Activated CD4-positive, alpha-beta T cell treated with anti-CD3 and anti-CD28 coated beads for 36 hours (primary cell): ENCODE measurements around the gene MECR. TPM values are rescaled to one million over a fixed set of nuclear protein-coding genes. Genes with fewer than 3 reads are reported as not detected.

Source experiments
- ATAC-seq: fragments of 200-7000 bp; cut with Tn5 transposase; one replicate; pipeline ENCODE4 v1.10.0; 2021; ENCODE audit warnings: mild to moderate bottlenecking, moderate library complexity
- CTCF ChIA-PET: fragments of 350-600 bp; sonication (Branson Sonifier 250); formaldehyde crosslinking; loops from one replicate; lab custom pipeline; 2021; ENCODE audit warnings: antibody characterized with exemption; lab: Charles Lee
- POLR2A ChIA-PET: fragments of 350-600 bp; sonication (Branson Sonifier 250); formaldehyde crosslinking; loops from one replicate; lab custom pipeline; 2021; ENCODE audit warnings: antibody characterized with exemption, inconsistent platforms; lab: Charles Lee
- DNase-seq: peaks from one replicate; pipeline ENCODE4 v3.0.0-alpha.2; 2020
- H3K27ac Mint-ChIP-seq: one replicate; pipeline ENCODE4 v1.8.0; 2021; ENCODE audit warnings: mixed read lengths
- H3K27me3 Mint-ChIP-seq: one replicate; pipeline ENCODE4 v1.8.0; 2021; ENCODE audit warnings: mixed read lengths
- H3K36me3 Mint-ChIP-seq: one replicate; pipeline ENCODE4 v1.8.0; 2021; ENCODE audit warnings: low read depth, mixed read lengths
- H3K4me1 Mint-ChIP-seq: one replicate; pipeline ENCODE4 v1.8.0; 2021; ENCODE audit warnings: mixed read lengths
- H3K4me3 Mint-ChIP-seq: one replicate; pipeline ENCODE4 v1.8.0; 2021; ENCODE audit warnings: mild to moderate bottlenecking, moderate library complexity, mixed read lengths
- H3K9me3 Mint-ChIP-seq: one replicate; pipeline ENCODE4 v1.8.0; 2021; ENCODE audit warnings: low read depth, mixed read lengths
- intact Hi-C, 2 experiments: fragments of 100-400 bp; cut with DNase I in 1 of 2; cut with micrococcal nuclease in 1 of 2; formaldehyde crosslinking; loops; one replicate each; pipeline versions ENCODE4 v1.14.2 to v1.15.1; 2022 to 2024; cut with DNase I, micrococcal nuclease
- total RNA-seq, 2 experiments: library from RNA; stranded (reverse); gene quantifications; one replicate each; pipeline ENCODE4 v1.2.3, GENCODE V29; 2021

Gene MECR
- total RNA-seq, 2 experiments from 2014 or later: 41.3 to 43.1 TPM

GRCh38 chr1:29253180-29253579 lies 22.4 kb upstream of the MECR start:
- intact Hi-C loops: no loop called here
- DNase-seq: no peak
- ChIA-PET CTCF (interaction anchor here (0.6 kb wide), 1 partner anchor 14 kb away, joined by 3 read pairs; no protein-coding TSS in a partner anchor), POLR2A (interaction anchor here (0.6 kb wide), 1 partner anchor 452 kb away, joined by 3 read pairs; no protein-coding TSS in a partner anchor)
- no peak for ATAC-seq
- peaks cover 2% of the 10 kb centered on the region for H3K27me3 Mint-ChIP-seq
- H3K9me3 Mint-ChIP-seq: no peaks in the 10 kb centered on the region
- H3K36me3 Mint-ChIP-seq: no peaks in the 10 kb centered on the region
- no peak overlapping the region for H3K27ac Mint-ChIP-seq
- H3K4me1 Mint-ChIP-seq: no peaks in the 10 kb centered on the region
- no peak overlapping the region for H3K4me3 Mint-ChIP-seq

GRCh38 chr1:29251164-29252124 lies 20.7 kb upstream of the MECR start:
- Mint-ChIP-seq H3K27me3 (no peaks in the 10 kb centered on the region), H3K4me3 (no peak overlapping the region), H3K9me3 (no peaks in the 10 kb centered on the region), H3K4me1 (no peaks in the 10 kb centered on the region), H3K36me3 (no peaks in the 10 kb centered on the region), H3K27ac (no peak overlapping the region)
- POLR2A ChIA-PET: no interaction called here
- no peak for ATAC-seq
- CTCF ChIA-PET: interaction anchor here (0.6 to 1.0 kb wide), 2 partner anchors 8 to 187 kb away, joined by 3 read pairs; no protein-coding TSS in a partner anchor
- intact Hi-C loops: no loop called here
- no peak for DNase-seq

GRCh38 chr1:29249951-29250581 lies 19.3 kb upstream of the MECR start:
- ATAC-seq: no peak
- no peaks in the 10 kb centered on the region for H3K36me3 Mint-ChIP-seq
- no peak for DNase-seq
- H3K4me3 Mint-ChIP-seq: no peak overlapping the region
- no peaks in the 10 kb centered on the region for H3K4me1 Mint-ChIP-seq
- CTCF ChIA-PET: no interaction called here
- H3K27ac Mint-ChIP-seq: no peak overlapping the region
- POLR2A ChIA-PET: no interaction called here
- no peaks in the 10 kb centered on the region for H3K27me3 Mint-ChIP-seq
- intact Hi-C loops: no loop called here
- no peaks in the 10 kb centered on the region for H3K9me3 Mint-ChIP-seq

GRCh38 chr1:29249170-29249691 lies 18.5 kb upstream of the MECR start:
- Mint-ChIP-seq H3K36me3 (no peaks in the 10 kb centered on the region), H3K4me1 (no peaks in the 10 kb centered on the region), H3K4me3 (no peak overlapping the region), H3K27ac (no peak overlapping the region), H3K9me3 (no peaks in the 10 kb centered on the region), H3K27me3 (no peaks in the 10 kb centered on the region)
- ATAC-seq (no peak), DNase-seq (no peak)
- ChIA-PET CTCF (no interaction called here), POLR2A (no interaction called here)
- intact Hi-C loops: no loop called here

- Mint-ChIP-seq H3K27me3 (no peaks in the 10 kb centered on the region), H3K9me3 (no peaks in the 10 kb centered on the region), H3K36me3 (no peaks in the 10 kb centered on the region), H3K4me3 (no peak overlapping the region), H3K27ac (no peak overlapping the region), H3K4me1 (no peaks in the 10 kb centered on the region)
- no peak for ATAC-seq
- ChIA-PET CTCF (interaction anchor here (0.6 to 0.9 kb wide), 2 partner anchors 34 to 1942 kb away, joined by 3 to 5 read pairs; no protein-coding TSS in a partner anchor), POLR2A (interaction anchor here (0.5 kb wide), 1 partner anchor 72 kb away, joined by 3 read pairs; no protein-coding TSS in a partner anchor)
- intact Hi-C loops: no loop called here
- DNase-seq: no peak
Observed at GRCh38 chr1:29248409-29248808, 17.7 kb upstream of the MECR start.

- Mint-ChIP-seq H3K27ac (no peak overlapping the region), H3K4me3 (no peak overlapping the region), H3K27me3 (no peaks in the 10 kb centered on the region), H3K9me3 (no peaks in the 10 kb centered on the region), H3K36me3 (no peaks in the 10 kb centered on the region), H3K4me1 (no peaks in the 10 kb centered on the region)
- ChIA-PET POLR2A (interaction anchor here (0.5 kb wide), 1 partner anchor 73 kb away, joined by 3 read pairs; no protein-coding TSS in a partner anchor), CTCF (interaction anchor here (0.6 to 0.9 kb wide), 4 partner anchors 34 to 1942 kb away, joined by 3 to 5 read pairs (median 3); no protein-coding TSS in a partner anchor)
- ATAC-seq: no peak
- no peak for DNase-seq
- intact Hi-C loops: no loop called here
Observed at GRCh38 chr1:29247571-29248273, 17.0 kb upstream of the MECR start.

GRCh38 chr1:29247044-29247443 lies 16.3 kb upstream of the MECR start:
- ATAC-seq (no peak), DNase-seq (no peak)
- Mint-ChIP-seq H3K36me3 (no peaks in the 10 kb centered on the region), H3K4me3 (no peak overlapping the region), H3K4me1 (no peaks in the 10 kb centered on the region), H3K9me3 (no peaks in the 10 kb centered on the region), H3K27ac (no peak overlapping the region), H3K27me3 (no peaks in the 10 kb centered on the region)
- ChIA-PET CTCF (interaction anchor here (0.6 to 0.9 kb wide), 2 partner anchors 13 to 1438 kb away, joined by 3 read pairs; no protein-coding TSS in a partner anchor), POLR2A (no interaction called here)
- intact Hi-C loops: no loop called here

- ChIA-PET CTCF (no interaction called here), POLR2A (no interaction called here)
- Mint-ChIP-seq H3K9me3 (no peaks in the 10 kb centered on the region), H3K4me3 (no peak overlapping the region), H3K27ac (no peak overlapping the region), H3K27me3 (peaks cover 8% of the 10 kb centered on the region), H3K4me1 (no peaks in the 10 kb centered on the region), H3K36me3 (no peaks in the 10 kb centered on the region)
- intact Hi-C loops: no loop called here
- ATAC-seq (no peak), DNase-seq (peak; percentile 39)
Observed at GRCh38 chr1:29245876-29246275, 15.1 kb upstream of the MECR start.

- Mint-ChIP-seq H3K27me3 (peaks cover 11% of the 10 kb centered on the region), H3K36me3 (no peaks in the 10 kb centered on the region), H3K4me3 (no peak overlapping the region), H3K4me1 (no peaks in the 10 kb centered on the region), H3K27ac (no peak overlapping the region), H3K9me3 (no peaks in the 10 kb centered on the region)
- intact Hi-C loops: no loop called here
- DNase-seq (no peak), ATAC-seq (no peak)
- ChIA-PET CTCF (no interaction called here), POLR2A (no interaction called here)
Observed at GRCh38 chr1:29245261-29245660, 14.5 kb upstream of the MECR start.

GRCh38 chr1:29243871-29244200 lies 13.1 kb upstream of the MECR start:
- Mint-ChIP-seq H3K36me3 (no peaks in the 10 kb centered on the region), H3K4me1 (no peaks in the 10 kb centered on the region), H3K27me3 (peaks cover 25% of the 10 kb centered on the region), H3K27ac (no peak overlapping the region), H3K9me3 (no peaks in the 10 kb centered on the region), H3K4me3 (no peak overlapping the region)
- no peak for ATAC-seq
- ChIA-PET POLR2A (no interaction called here), CTCF (no interaction called here)
- no peak for DNase-seq
- intact Hi-C loops: no loop called here
